PC-9 (cell line): Measurements from ENCODE around the gene IVD. TPM values are rescaled to one million over a fixed set of nuclear protein-coding genes. Genes with fewer than 3 reads are reported as not detected.

ENCODE experiments used
- BruUV-seq: library from RNA; stranded (reverse); fragments of 400-500 nt; replicated peaks from 2 replicates; lab custom pipeline; 2021; lab: Mats Ljungman, UMichigan
- CTCF ChIA-PET: fragments of 300-600 bp; sonication (Branson Sonifier 250); formaldehyde crosslinking; loops from one replicate; lab custom pipeline; 2022; ENCODE audit warnings: antibody characterized with exemption; lab: Charles Lee
- POLR2A ChIA-PET: fragments of 300-600 bp; sonication (Branson Sonifier 250); formaldehyde crosslinking; loops from one replicate; lab custom pipeline; 2022; ENCODE audit warnings: antibody characterized with exemption; ENCODE audit not compliant: unreplicated experiment; lab: Charles Lee
- DNase-seq, 2 experiments: peaks; one replicate each; pipeline versions ENCODE4 v3.0.0 to v3.0.0-alpha.2; 2015 to 2022; ENCODE audit warnings: mixed read lengths in 1 of 2
- H2AFZ ChIP-seq: fragments of 200-600 bp; sonication (generic); 2 replicates; pipeline ENCODE4 v1.8.1; 2017; ENCODE audit warnings: antibody characterized with exemption
- H3F3A ChIP-seq: fragments of 200-600 bp; sonication (generic); 2 replicates; pipeline ENCODE4 v1.8.1; 2017; ENCODE audit warnings: antibody characterized with exemption, mild to moderate bottlenecking, low read depth; ENCODE audit not compliant: insufficient read depth
- H3K27ac ChIP-seq: fragments of 200-600 bp; sonication (generic); 2 replicates; pipeline ENCODE4 v1.6.1; 2016; ENCODE audit warnings: mixed run types
- H3K27me3 ChIP-seq: fragments of 200-600 bp; sonication (generic); 2 replicates; pipeline ENCODE4 v1.6.1; 2016; ENCODE audit warnings: low read depth, mixed run types; ENCODE audit not compliant: insufficient read depth
- H3K36me3 ChIP-seq: fragments of 200-600 bp; sonication (generic); 2 replicates; pipeline ENCODE4 v1.6.1; 2016; ENCODE audit warnings: low read depth, mixed run types
- H3K4me1 ChIP-seq: fragments of 200-600 bp; sonication (generic); replicated peaks from 2 replicates; pipeline ENCODE4 v1.6.1; 2016; ENCODE audit warnings: mixed run types; ENCODE audit not compliant: insufficient read depth
- H3K4me2 ChIP-seq: fragments of 200-600 bp; sonication (generic); 2 replicates; pipeline ENCODE4 v1.6.1; 2017; ENCODE audit warnings: mixed run types
- H3K4me3 ChIP-seq: fragments of 200-600 bp; sonication (generic); 2 replicates; pipeline ENCODE4 v1.6.1; 2016; ENCODE audit warnings: mixed run types
- H3K79me2 ChIP-seq: fragments of 200-600 bp; sonication (generic); 2 replicates; pipeline ENCODE4 v1.6.1; 2017; ENCODE audit warnings: low read depth, mixed run types
- H3K9me2 ChIP-seq: fragments of 200-600 bp; sonication (generic); 2 replicates; pipeline ENCODE4 v1.8.1; 2017; ENCODE audit warnings: mild to moderate bottlenecking; ENCODE audit not compliant: insufficient read depth
- H3K9me3 ChIP-seq: fragments of 200-600 bp; sonication (generic); 2 replicates; pipeline ENCODE4 v1.8.1; 2016; ENCODE audit warnings: low read depth; ENCODE audit not compliant: insufficient read depth
- H4K20me1 ChIP-seq: fragments of 200-600 bp; sonication (generic); 2 replicates; pipeline ENCODE4 v1.8.1; 2017; ENCODE audit not compliant: insufficient read depth
- EZH2 ChIP-seq: fragments of 200-600 bp; sonication (generic); IDR thresholded peaks from 2 replicates; pipeline ENCODE4 v1.8.0; 2017; ENCODE audit warnings: antibody characterized with exemption, low read depth
- intact Hi-C: fragments of 100-400 bp; cut with micrococcal nuclease; formaldehyde crosslinking; loops from one replicate; pipeline ENCODE4 v1.10.0; 2022; ENCODE audit not compliant: unreplicated experiment
- total RNA-seq: library from RNA; stranded (reverse); gene quantifications from 2 replicates; pipeline ENCODE4 v1.2.3, GENCODE V29; 2021
- TF ChIP-seq, protein P1 (sequence below): fragments of 200-600 bp; sonication (generic); conservative IDR thresholded peaks from 2 replicates; pipeline ENCODE4 v1.6.1; 2017; ENCODE audit warnings: mixed run types, antibody characterized with exemption, mild to moderate bottlenecking, moderate library complexity

IVD gene
- total RNA-seq, 1 experiment from 2014 or later, result 82.5 TPM

GRCh38 chr15:40437752-40438687, 32.4 kb downstream of the IVD start:
- no peak overlapping the region for H2AFZ ChIP-seq
- CTCF ChIA-PET, result interaction anchor here (0.6 kb wide), 1 partner anchor 144 kb away, joined by 3 read pairs; no protein-coding TSS in a partner anchor
- no peaks in the 10 kb centered on the region for H3K9me3 ChIP-seq
- H3F3A ChIP-seq, result peaks cover 6% of the 10 kb centered on the region; the same call in 1 of the 2 replicates
- no peak overlapping the region for H3K4me3 ChIP-seq
- H3K9me2 ChIP-seq, result no peaks in the 10 kb centered on the region
- H3K4me2 ChIP-seq, result 0 out of 2 replicates have a peak overlapping the region, but pooled peaks have one; percentile 88
- no peak for DNase-seq
- TF ChIP-seq EZH2, result no peak
- TF ChIP-seq, protein P1, sequence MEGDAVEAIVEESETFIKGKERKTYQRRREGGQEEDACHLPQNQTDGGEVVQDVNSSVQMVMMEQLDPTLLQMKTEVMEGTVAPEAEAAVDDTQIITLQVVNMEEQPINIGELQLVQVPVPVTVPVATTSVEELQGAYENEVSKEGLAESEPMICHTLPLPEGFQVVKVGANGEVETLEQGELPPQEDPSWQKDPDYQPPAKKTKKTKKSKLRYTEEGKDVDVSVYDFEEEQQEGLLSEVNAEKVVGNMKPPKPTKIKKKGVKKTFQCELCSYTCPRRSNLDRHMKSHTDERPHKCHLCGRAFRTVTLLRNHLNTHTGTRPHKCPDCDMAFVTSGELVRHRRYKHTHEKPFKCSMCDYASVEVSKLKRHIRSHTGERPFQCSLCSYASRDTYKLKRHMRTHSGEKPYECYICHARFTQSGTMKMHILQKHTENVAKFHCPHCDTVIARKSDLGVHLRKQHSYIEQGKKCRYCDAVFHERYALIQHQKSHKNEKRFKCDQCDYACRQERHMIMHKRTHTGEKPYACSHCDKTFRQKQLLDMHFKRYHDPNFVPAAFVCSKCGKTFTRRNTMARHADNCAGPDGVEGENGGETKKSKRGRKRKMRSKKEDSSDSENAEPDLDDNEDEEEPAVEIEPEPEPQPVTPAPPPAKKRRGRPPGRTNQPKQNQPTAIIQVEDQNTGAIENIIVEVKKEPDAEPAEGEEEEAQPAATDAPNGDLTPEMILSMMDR, result no peak
- peaks cover 9% of the 10 kb centered on the region; the same call in 1 of the 2 replicates for H3K4me1 ChIP-seq
- H3K27me3 ChIP-seq, result no peaks in the 10 kb centered on the region
- intact Hi-C loops, result no loop called here
- H4K20me1 ChIP-seq, result peaks cover 5% of the 10 kb centered on the region; the same call in 1 of the 2 replicates
- H3K27ac ChIP-seq, result no peak overlapping the region
- no TSS peak for BruUV-seq
- peaks cover 9% of the 10 kb centered on the region for H3K79me2 ChIP-seq
- no peaks in the 10 kb centered on the region for H3K36me3 ChIP-seq
- POLR2A ChIA-PET, result no interaction called here

- ChIA-PET POLR2A (no interaction called here), CTCF (no interaction called here)
- DNase-seq, result no peak
- BruUV-seq, result no TSS peak
- Histone ChIP-seq H2AFZ (no peak overlapping the region), H3K9me2 (no peaks in the 10 kb centered on the region), H4K20me1 (peaks cover 6% of the 10 kb centered on the region), H3K79me2 (peaks cover 16% of the 10 kb centered on the region), H3K27ac (no peak overlapping the region), H3K27me3 (no peaks in the 10 kb centered on the region), H3K4me1 (peaks cover 9% of the 10 kb centered on the region; the same call in 1 of the 2 replicates), H3K36me3 (no peaks in the 10 kb centered on the region), H3K4me2 (peak overlapping the region; percentile 88), H3K4me3 (peak overlapping the region; percentile 66; the same call in 1 of the 2 replicates), H3K9me3 (no peaks in the 10 kb centered on the region), H3F3A (peaks cover 6% of the 10 kb centered on the region; the same call in 1 of the 2 replicates)
- intact Hi-C loops, result no loop called here
- TF ChIP-seq, protein P1, result no peak
- no peak for TF ChIP-seq EZH2
Measured at GRCh38 chr15:40438712-40439111, 33.1 kb downstream of the IVD start.

GRCh38 chr15:40439461-40439959, 33.9 kb downstream of the IVD start:
- Histone ChIP-seq H4K20me1 (peaks cover 6% of the 10 kb centered on the region), H3K36me3 (no peaks in the 10 kb centered on the region), H3K9me2 (no peaks in the 10 kb centered on the region), H3K4me2 (peak overlapping the region; percentile 88), H3K27me3 (no peaks in the 10 kb centered on the region), H2AFZ (peak overlapping the region; percentile 79), H3K4me3 (peak overlapping the region; percentile 66), H3F3A (peaks cover 6% of the 10 kb centered on the region; the same call in 1 of the 2 replicates), H3K4me1 (peaks cover 9% of the 10 kb centered on the region; the same call in 1 of the 2 replicates), H3K27ac (peak overlapping the region; percentile 45), H3K9me3 (no peaks in the 10 kb centered on the region), H3K79me2 (peaks cover 24% of the 10 kb centered on the region)
- TF ChIP-seq, protein P1, result no peak
- TF ChIP-seq EZH2, result no peak
- ChIA-PET CTCF (interaction anchor here (0.5 to 1.0 kb wide), 3 partner anchors 10 to 117 kb away, joined by 3 to 8 read pairs (median 5); no protein-coding TSS in a partner anchor), POLR2A (interaction anchor here (0.5 kb wide), 1 partner anchor 57 kb away, joined by 4 read pairs; the partner anchor contains the start of gene KNSTRN)
- DNase-seq, result peak; percentile 40 to 45
- no TSS peak for BruUV-seq
- intact Hi-C loops, result no loop called here
